ENCODE results near the gene MLEC.

DNA sequence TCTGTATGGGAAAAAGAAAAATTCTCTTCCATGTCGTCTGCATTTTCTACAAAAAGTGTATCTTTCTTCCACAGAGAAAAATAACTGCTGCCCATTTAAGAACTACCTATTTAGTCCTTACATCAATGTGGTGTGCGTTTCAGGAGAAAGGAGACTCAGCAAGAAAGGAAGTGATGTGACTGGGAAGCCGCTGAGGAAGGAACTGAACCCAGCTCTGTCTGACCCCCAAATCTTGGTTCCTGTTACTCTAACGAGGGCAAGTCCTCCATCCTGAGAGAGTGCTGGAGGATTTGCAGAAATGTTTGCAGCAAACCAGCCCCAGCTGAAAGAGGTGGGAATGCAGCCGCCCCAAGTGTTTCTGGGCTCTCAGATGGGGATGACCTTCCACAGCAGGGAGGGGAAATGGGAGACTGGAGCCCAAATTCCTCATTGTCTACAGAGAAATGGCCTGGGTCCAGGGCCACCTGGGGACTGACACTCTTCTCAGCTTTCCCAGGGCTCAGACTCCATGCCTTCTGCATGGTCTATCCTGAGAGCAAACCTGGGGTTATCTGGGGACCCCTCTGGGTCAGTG lies 6.7 kb upstream of the MLEC start:
- TF ChIP-seq, protein P1, sequence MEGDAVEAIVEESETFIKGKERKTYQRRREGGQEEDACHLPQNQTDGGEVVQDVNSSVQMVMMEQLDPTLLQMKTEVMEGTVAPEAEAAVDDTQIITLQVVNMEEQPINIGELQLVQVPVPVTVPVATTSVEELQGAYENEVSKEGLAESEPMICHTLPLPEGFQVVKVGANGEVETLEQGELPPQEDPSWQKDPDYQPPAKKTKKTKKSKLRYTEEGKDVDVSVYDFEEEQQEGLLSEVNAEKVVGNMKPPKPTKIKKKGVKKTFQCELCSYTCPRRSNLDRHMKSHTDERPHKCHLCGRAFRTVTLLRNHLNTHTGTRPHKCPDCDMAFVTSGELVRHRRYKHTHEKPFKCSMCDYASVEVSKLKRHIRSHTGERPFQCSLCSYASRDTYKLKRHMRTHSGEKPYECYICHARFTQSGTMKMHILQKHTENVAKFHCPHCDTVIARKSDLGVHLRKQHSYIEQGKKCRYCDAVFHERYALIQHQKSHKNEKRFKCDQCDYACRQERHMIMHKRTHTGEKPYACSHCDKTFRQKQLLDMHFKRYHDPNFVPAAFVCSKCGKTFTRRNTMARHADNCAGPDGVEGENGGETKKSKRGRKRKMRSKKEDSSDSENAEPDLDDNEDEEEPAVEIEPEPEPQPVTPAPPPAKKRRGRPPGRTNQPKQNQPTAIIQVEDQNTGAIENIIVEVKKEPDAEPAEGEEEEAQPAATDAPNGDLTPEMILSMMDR (IDR thresholded peaks at IDR 0.05 in 8 of 11, conservative IDR thresholded peaks at IDR 0.05 in 3 of 11): no peak
- TF ChIP-seq POLR2AphosphoS5 (IDR thresholded peaks at IDR 0.05): no peak
- no peak for TF ChIP-seq POLR2A (IDR thresholded peaks at IDR 0.05)
